ENCODE measurements around the gene PRKCD. TPM values are rescaled to one million over a fixed set of nuclear protein-coding genes. Genes with fewer than 3 reads are reported as not detected.

PRKCD gene
- total and polyA plus RNA-seq, 2 experiments from 2014 or later, result 12.3 to 23.6 TPM

DNA sequence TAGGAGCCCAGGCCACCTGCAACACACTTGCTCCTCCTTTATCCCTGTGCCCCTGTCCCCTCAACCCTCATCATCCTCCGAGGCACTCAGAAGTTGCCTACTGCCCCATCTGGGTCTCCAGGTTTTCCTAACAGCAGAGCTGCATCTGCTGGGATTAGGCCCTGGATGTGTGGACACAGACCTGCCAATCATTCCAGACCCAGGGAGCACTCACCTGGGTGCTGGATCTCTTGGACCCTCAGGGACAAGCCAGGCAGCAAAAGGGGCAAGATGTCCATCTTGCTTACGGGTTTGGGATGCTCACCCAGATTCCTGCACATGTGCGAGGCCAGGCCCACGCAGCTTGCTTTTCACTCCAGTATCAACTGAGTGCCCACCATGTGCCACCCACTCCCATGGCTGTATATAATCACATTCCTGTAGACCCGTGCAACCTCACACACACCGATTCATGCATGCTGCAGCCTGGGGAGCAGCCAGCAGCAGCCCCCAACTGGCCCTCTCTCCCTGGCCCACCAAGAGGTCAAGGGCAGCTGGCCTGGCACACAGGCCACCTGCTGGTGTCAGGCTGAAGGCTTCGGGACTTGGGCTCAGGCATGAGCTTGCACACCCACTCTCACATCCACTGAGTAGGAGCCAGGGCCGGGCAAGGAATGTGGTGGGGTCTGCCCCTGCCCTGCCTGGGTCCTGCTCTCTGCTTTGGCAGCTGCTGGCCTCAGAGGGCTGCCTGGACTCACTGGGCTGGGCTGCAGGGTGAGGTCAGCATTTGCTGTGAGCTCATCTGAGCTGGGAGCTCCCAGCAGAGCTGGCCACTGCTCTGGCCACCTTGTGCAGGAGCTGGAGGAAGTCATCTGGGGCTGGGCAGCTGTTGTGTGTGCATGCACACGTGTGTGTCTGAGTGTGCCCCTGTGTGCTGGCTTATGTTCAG is 14.9 kb downstream of the PRKCD start:
- no peak for TF ChIP-seq CTCF (IDR thresholded peaks at IDR 0.05; ENCODE audit: poor library complexity)
- TF ChIP-seq EZH2phosphoT487 (IDR thresholded peaks at IDR 0.05; ENCODE audit: low read depth, severe bottlenecking, unreplicated experiment), result no peak
- TF ChIP-seq EZH2 (IDR thresholded peaks at IDR 0.05; ENCODE audit: borderline replicate concordance), result no peak
- H3K79me2 ChIP-seq, result peaks cover 16% of the 10 kb centered on the region
- H3K4me3 ChIP-seq, result no peak overlapping the region
- no peaks in the 10 kb centered on the region for H3K36me3 ChIP-seq (replicated peaks; ENCODE audit: insufficient read depth, low read depth)
- H3K9me2 ChIP-seq (replicated peaks; ENCODE audit: insufficient read depth), result no peaks in the 10 kb centered on the region
- peaks cover 3% of the 10 kb centered on the region for H3K4me1 ChIP-seq (ENCODE audit: insufficient read depth)
- no peaks in the 10 kb centered on the region for H3K9me3 ChIP-seq (ENCODE audit: low read depth)
- 92% methylated on average over 9 of the region's 9 CpGs for WGBS (ENCODE audit: low lambda C conversion rate, missing lambda C conversion rate)
- H3K27ac ChIP-seq, result no peak overlapping the region
- no peak overlapping the region for H3K4me2 ChIP-seq
- no peak for DNase-seq (ENCODE audit: low spot score)
- no peaks in the 10 kb centered on the region for H4K20me1 ChIP-seq (ENCODE audit: insufficient read depth, poor library complexity, severe bottlenecking)
- H2AFZ ChIP-seq, result no peak overlapping the region
- no peaks in the 10 kb centered on the region for H3K27me3 ChIP-seq

GRCh38 chr3:53178246-53178645 is 17.2 kb downstream of the PRKCD start:
- no peaks in the 10 kb centered on the region for H3K9me3 ChIP-seq (ENCODE audit: low read depth)
- H3K4me1 ChIP-seq (ENCODE audit: insufficient read depth), result no peaks in the 10 kb centered on the region
- no peak overlapping the region for H3K4me2 ChIP-seq
- no peaks in the 10 kb centered on the region for H3K27me3 ChIP-seq
- WGBS (ENCODE audit: low lambda C conversion rate, missing lambda C conversion rate), result 94% methylated on average over 15 of the region's 15 CpGs
- H3K36me3 ChIP-seq (replicated peaks; ENCODE audit: insufficient read depth, low read depth), result no peaks in the 10 kb centered on the region
- H2AFZ ChIP-seq, result no peak overlapping the region
- no peak overlapping the region for H3K27ac ChIP-seq
- H3K4me3 ChIP-seq, result no peak overlapping the region
- no peaks in the 10 kb centered on the region for H4K20me1 ChIP-seq (ENCODE audit: insufficient read depth, poor library complexity, severe bottlenecking)
- no peak for DNase-seq (ENCODE audit: low spot score)
- H3K9me2 ChIP-seq (replicated peaks; ENCODE audit: insufficient read depth), result no peaks in the 10 kb centered on the region
- TF ChIP-seq EZH2 (IDR thresholded peaks at IDR 0.05; ENCODE audit: borderline replicate concordance) (no peak), CTCF (IDR thresholded peaks at IDR 0.05; ENCODE audit: poor library complexity) (no peak), EZH2phosphoT487 (IDR thresholded peaks at IDR 0.05; ENCODE audit: low read depth, severe bottlenecking, unreplicated experiment) (no peak)
- H3K79me2 ChIP-seq, result peaks cover 9% of the 10 kb centered on the region

DNA sequence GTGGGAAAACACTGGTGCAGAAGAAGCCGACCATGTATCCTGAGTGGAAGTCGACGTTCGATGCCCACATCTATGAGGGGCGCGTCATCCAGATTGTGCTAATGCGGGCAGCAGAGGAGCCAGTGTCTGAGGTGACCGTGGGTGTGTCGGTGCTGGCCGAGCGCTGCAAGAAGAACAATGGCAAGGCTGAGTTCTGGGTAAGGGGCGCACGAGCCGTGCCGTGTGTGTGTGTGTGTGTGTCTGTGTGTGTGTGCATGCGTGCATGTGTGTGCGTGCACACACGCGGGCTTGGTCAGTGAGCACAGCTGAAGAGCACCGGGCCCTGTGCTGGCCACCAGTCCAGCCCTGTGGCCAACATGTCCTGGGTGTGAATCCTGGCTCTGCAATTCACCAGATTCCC is 18.6 kb downstream of the PRKCD start:
- 95% methylated on average over 17 of the region's 20 CpGs for whole genome bisulfite sequencing (ENCODE audit: low lambda C conversion rate, missing lambda C conversion rate)
- no peak for DNase-seq (ENCODE audit: low spot score)
- Histone ChIP-seq H3K9me3 (ENCODE audit: low read depth) (no peaks in the 10 kb centered on the region), H3K79me2 (no peaks in the 10 kb centered on the region), H3K4me1 (ENCODE audit: insufficient read depth) (no peaks in the 10 kb centered on the region), H3K4me3 (no peak overlapping the region), H3K4me2 (no peak overlapping the region), H3K9me2 (replicated peaks; ENCODE audit: insufficient read depth) (no peaks in the 10 kb centered on the region), H3K36me3 (replicated peaks; ENCODE audit: insufficient read depth, low read depth) (no peaks in the 10 kb centered on the region), H4K20me1 (ENCODE audit: insufficient read depth, poor library complexity, severe bottlenecking) (no peaks in the 10 kb centered on the region), H3K27me3 (no peaks in the 10 kb centered on the region), H2AFZ (no peak overlapping the region), H3K27ac (no peak overlapping the region)
- TF ChIP-seq EZH2 (IDR thresholded peaks at IDR 0.05; ENCODE audit: borderline replicate concordance), result no peak
- no peak for TF ChIP-seq CTCF (IDR thresholded peaks at IDR 0.05; ENCODE audit: poor library complexity)
- TF ChIP-seq EZH2phosphoT487 (IDR thresholded peaks at IDR 0.05; ENCODE audit: low read depth, severe bottlenecking, unreplicated experiment), result no peak
